ENCODE results near the gene SNX32.

GRCh38 chr11:65870706-65871681 lies 37.2 kb downstream of the SNX32 start:
- TF ChIP-seq CTCF (IDR thresholded peaks at IDR 0.05) = no peak
- no peak for TF ChIP-seq ZFX (IDR thresholded peaks at IDR 0.05; ENCODE audit: borderline replicate concordance)
